K562 (cell line): ENCODE measurements around the gene ZCCHC14. TPM values are rescaled to one million over a fixed set of nuclear protein-coding genes. Genes with fewer than 3 reads are reported as not detected.
A peak's percentile ranks its signal among the peaks of the same experiment; 100 is the strongest.

Experiments
- ATAC-seq: fragments of 200-7000 bp; cut with Tn5 transposase; 3 replicates; pipeline ENCODE4 v1.9.1; 2020; ENCODE audit warnings: moderate library complexity
- BruUV-seq: library from RNA; stranded (reverse); fragments of 400-500 nt; replicated peaks from 2 replicates; lab custom pipeline; 2021; lab: Mats Ljungman, UMichigan
- CTCF ChIA-PET: fragments of 300-600 bp; formaldehyde crosslinking; extraction: SDS; loops from one replicate; lab custom pipeline; 2021; ENCODE audit warnings: low intra/inter-chr PET ratio; lab: Yijun Ruan, JAX
- POLR2A ChIA-PET: fragments of 300-600, 350-650 bp; sonication (Branson Sonifier 250); formaldehyde crosslinking; extraction: SDS; loops from one replicate; lab custom pipeline; 2021; ENCODE audit warnings: antibody characterized with exemption, inconsistent platforms; lab: Yijun Ruan, JAX
- DNase-seq, 4 experiments: peaks; one replicate each; pipeline versions ENCODE4 v3.0.0 to v3.0.0-alpha.2; 2011 to 2018; ENCODE audit warnings: low spot score in 3 of 4, mixed read lengths in 3 of 4; ENCODE audit errors: extremely low read depth in 1 of 4
- FAIRE-seq: peaks from 2 replicates; lab custom pipeline; 2011; peaks lifted over from hg19 to GRCh38; lab: Jason Lieb, UNC
- H2AFZ ChIP-seq: 2 replicates; pipeline ENCODE4 v1.6.0; 2011; ENCODE audit warnings: low read depth, low read length, control low read depth, inconsistent platforms
- H3K27ac ChIP-seq: fragments of 200-600 bp; 3 replicates; pipeline ENCODE4 v1.8.0; 2011; ENCODE audit warnings: low read depth, mild to moderate bottlenecking, control low read depth, inconsistent platforms, low read length, moderate library complexity, mixed read lengths; ENCODE audit errors: extremely low read depth
- H3K27me3 ChIP-seq, 2 experiments: fragments of 300-600 bp in 1 of 2; 2 replicates in 1 of 2; 3 replicates in 1 of 2; pipeline versions ENCODE4 v1.6.0 to v1.8.0; 2011; ENCODE audit warnings: inconsistent platforms in 2 of 2, low read length in 2 of 2, mild to moderate bottlenecking in 1 of 2, mixed read lengths in 1 of 2, moderate library complexity in 1 of 2; ENCODE audit not compliant: control insufficient read depth in 2 of 2, insufficient read depth in 2 of 2
- H3K36me3 ChIP-seq: fragments of 300-600 bp; 3 replicates; pipeline ENCODE4 v1.8.0; 2011; ENCODE audit warnings: mild to moderate bottlenecking, low read length, inconsistent platforms; ENCODE audit not compliant: control insufficient read depth, insufficient read depth
- H3K4me1 ChIP-seq, 2 experiments: fragments of 200-600 bp in 1 of 2; replicated peaks in 1 of 2; 2 replicates in 1 of 2; 3 replicates in 1 of 2; pipeline versions ENCODE4 v1.5.1 to v1.8.0; 2011; ENCODE audit warnings: inconsistent platforms in 2 of 2, low read length in 2 of 2, mild to moderate bottlenecking in 1 of 2, mixed read lengths in 1 of 2, moderate library complexity in 1 of 2; ENCODE audit not compliant: control insufficient read depth in 2 of 2, insufficient read depth in 2 of 2
- H3K4me2 ChIP-seq: 2 replicates; pipeline ENCODE4 v1.6.1; 2011; ENCODE audit warnings: low read length, control low read depth, inconsistent platforms, mixed read lengths; ENCODE audit not compliant: insufficient read depth
- H3K4me3 ChIP-seq: fragments of 200-600 bp; sonication (generic), shearing (Covaris generic); 2 replicates; pipeline ENCODE4 v1.5.1; 2016; ENCODE audit warnings: control low read depth, inconsistent platforms
- H3K79me2 ChIP-seq: fragments of 200-600 bp; 3 replicates; pipeline ENCODE4 v1.8.0; 2011; ENCODE audit warnings: low read length, inconsistent platforms; ENCODE audit not compliant: control insufficient read depth, insufficient read depth
- H3K9ac ChIP-seq, 2 experiments: 2 replicates each; pipeline versions ENCODE4 v1.6.0 to v1.6.1; 2011; ENCODE audit warnings: low read depth in 2 of 2, low read length in 2 of 2, control low read depth in 1 of 2, inconsistent platforms in 1 of 2, mild to moderate bottlenecking in 1 of 2, mixed read lengths in 1 of 2; ENCODE audit not compliant: insufficient read depth in 1 of 2
- H3K9me1 ChIP-seq: one replicate; pipeline ENCODE4 v1.6.0; 2011; ENCODE audit warnings: inconsistent platforms, mild to moderate bottlenecking, low read length, moderate library complexity; ENCODE audit not compliant: control insufficient read depth, insufficient read depth
- H3K9me3 ChIP-seq: replicated peaks from 2 replicates; pipeline ENCODE4 v1.5.1; 2011; ENCODE audit warnings: low read depth, low read length, inconsistent platforms; ENCODE audit not compliant: control insufficient read depth, insufficient read depth
- H4K20me1 ChIP-seq: replicated peaks from 2 replicates; pipeline ENCODE4 v1.6.1; 2011; ENCODE audit warnings: low read length, inconsistent platforms, mixed read lengths; ENCODE audit not compliant: control insufficient read depth, insufficient read depth
- E2F6 ChIP-seq, 2 experiments: IDR thresholded peaks; 2 replicates each; pipeline ENCODE4 v1.6.1; 2011; ENCODE audit warnings: borderline replicate concordance in 1 of 2, control low read depth in 1 of 2, low read depth in 1 of 2, low read length in 1 of 2, mild to moderate bottlenecking in 1 of 2, mixed read lengths in 1 of 2, moderate library complexity in 1 of 2; ENCODE audit not compliant: insufficient read depth in 1 of 2, insufficient read length in 1 of 2, poor library complexity in 1 of 2, severe bottlenecking in 1 of 2; ENCODE audit errors: extremely low read depth in 1 of 2
- EP400 ChIP-seq: fragments of 450-650 bp; IDR thresholded peaks from 2 replicates; pipeline ENCODE4 v1.6.1; 2017; ENCODE audit warnings: antibody characterized with exemption, mild to moderate bottlenecking, moderate library complexity
- IRF2 ChIP-seq: sonication (generic); formaldehyde crosslinking; IDR thresholded peaks from 2 replicates; pipeline ENCODE4 v1.8.1; 2022; ENCODE audit warnings: mild to moderate bottlenecking, missing genetic modification reagents
- MLLT1 ChIP-seq, 2 experiments: fragments of 450-650 bp; IDR thresholded peaks; 2 replicates each; pipeline ENCODE4 v1.6.1; 2016
- POLR2G ChIP-seq: fragments of 200-400 bp; formaldehyde crosslinking; IDR thresholded peaks from 2 replicates; pipeline ENCODE4 v1.6.1; 2017; ENCODE audit warnings: low read depth, mild to moderate bottlenecking, antibody characterized with exemption, low read length, moderate library complexity
- RBFOX2 ChIP-seq: fragments of 200-400 bp; formaldehyde crosslinking; IDR thresholded peaks from 2 replicates; pipeline ENCODE4 v1.6.1; 2017; ENCODE audit warnings: low read depth, mild to moderate bottlenecking, low read length, moderate library complexity
- ZBTB33 ChIP-seq: sonication (generic); formaldehyde crosslinking; IDR thresholded peaks from 2 replicates; pipeline ENCODE4 v1.8.1; 2023; ENCODE audit warnings: mild to moderate bottlenecking, missing genetic modification reagents
- ZC3H4 ChIP-seq: sonication (generic); formaldehyde crosslinking; IDR thresholded peaks from 2 replicates; pipeline ENCODE4 v1.9.0; 2021; ENCODE audit warnings: missing genetic modification reagents, borderline replicate concordance
- ZFX ChIP-seq: sonication (generic); formaldehyde crosslinking; IDR thresholded peaks from 2 replicates; pipeline ENCODE4 v1.8.0; 2022; ENCODE audit warnings: mild to moderate bottlenecking, missing genetic modification reagents, moderate library complexity
- ZNF592 ChIP-seq: fragments of 450-650 bp; IDR thresholded peaks from 2 replicates; pipeline ENCODE4 v1.6.1; 2017; ENCODE audit warnings: antibody characterized with exemption, mild to moderate bottlenecking
- WGBS: fragments of 100-300 bp; shearing (Covaris generic); methylation state at CpG from one replicate; pipeline ENCODE4 v1.1.6; 2016; ENCODE audit warnings: low coverage, mixed read lengths; ENCODE audit not compliant: insufficient coverage; ENCODE audit errors: missing lambda C conversion rate; 5-methylcytosine and 5-hydroxymethylcytosine counted together
- in situ Hi-C: fragments of 300-500 bp; cut with MboI; formaldehyde crosslinking; loops from 4 replicates; pipeline ENCODE4 v1.15.0; 2018; ENCODE audit warnings: inconsistent platforms, mixed read lengths
- intact Hi-C: fragments of 100-400 bp; cut with micrococcal nuclease; formaldehyde crosslinking; loops from 2 replicates; pipeline ENCODE4 v1.14.2; 2022
- polyA plus RNA-seq, 8 experiments: library from polyadenylated mRNA; depleted of rRNA in 4 of 8; stranded (reverse) in 5 of 8; unstranded in 3 of 8; fragments of >200 nt; fragmentation: Nextera tagmentation in 2 of 8; fragmentation: Illumina TruSeq in 1 of 8; extraction: Ambion mirVana in 2 of 8; extraction: Trizol in 1 of 8; gene quantifications; 2 replicates each; pipeline versions ENCODE4 v1.2.1 to v1.2.3, GENCODE V29; 2011 to 2014; ENCODE audit warnings: inconsistent platforms in 1 of 8, missing spikeins in 1 of 8
- total RNA-seq, 7 experiments: library from RNA; depleted of rRNA in 6 of 7; stranded (reverse); fragments of >200 nt in 6 of 7; fragmentation: Illumina TruSeq in 2 of 7; extraction: Trizol in 2 of 7; gene quantifications; 2 replicates each; pipeline versions ENCODE4 v1.2.1 to v1.2.3, GENCODE V29; 2011 to 2021; ENCODE audit warnings: low replicate concordance in 1 of 7

The ZCCHC14 gene
- total and polyA plus RNA-seq, 9 of the 15 experiments (the other 6 are each of a cell fraction or from before 2014, with no cell fraction given): 1.5 to 12.4 (median 2.9) TPM

DNA sequence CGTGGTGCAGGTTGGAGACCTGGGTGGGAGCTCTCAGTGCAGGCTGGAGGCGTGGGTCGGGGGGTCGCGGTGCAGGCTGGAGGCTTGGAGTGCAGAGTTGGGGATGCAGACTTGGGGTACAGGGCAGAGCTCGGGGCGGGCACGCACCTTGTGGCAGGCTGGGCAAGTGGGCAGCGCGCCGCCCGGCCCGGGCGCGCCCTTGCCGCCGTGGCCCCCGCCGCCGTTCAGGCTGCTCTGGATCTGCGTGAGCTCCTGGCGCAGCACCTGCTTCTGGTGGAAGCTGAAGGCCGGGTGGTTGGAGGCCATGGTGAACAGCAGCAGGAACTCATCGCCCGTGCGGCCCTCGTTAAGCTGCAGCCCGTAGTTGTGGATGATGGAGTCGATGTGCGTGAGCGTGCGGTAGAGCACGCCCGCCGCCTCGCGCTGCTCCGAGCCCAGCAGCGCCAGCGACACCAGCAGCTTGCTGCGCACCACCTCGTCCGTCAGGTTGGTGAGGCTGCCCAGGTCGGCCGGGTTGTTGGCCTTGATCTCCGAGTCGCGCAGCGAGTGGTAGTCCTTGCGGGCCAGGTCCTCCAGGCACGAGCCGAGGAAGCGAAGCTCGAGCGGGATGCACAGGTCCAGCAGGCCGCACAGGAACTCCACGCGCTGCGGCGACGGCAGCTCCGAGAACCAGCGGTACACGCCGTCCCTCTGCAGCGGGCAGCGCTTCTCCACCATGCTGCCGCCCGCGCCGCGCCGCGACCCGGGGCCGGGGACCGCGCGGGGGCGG lies 1.1 kb downstream of the ZCCHC14 start:
- Histone ChIP-seq H2AFZ (no peak overlapping the region), H4K20me1 (peaks cover 27% of the 10 kb centered on the region), H3K79me2 (peaks cover 29% of the 10 kb centered on the region), H3K36me3 (0 out of 3 replicates have a peak, but pooled peaks cover 3% of the 10 kb centered on the region), H3K4me2 (peak overlapping the region; percentile 25; the same call in 1 of the 2 replicates), H3K4me1 (peaks cover 14 to 34% of the 10 kb centered on the region in 2 experiments; a peak in 4 of 5 replicates), H3K9ac (peak overlapping the region in 1 of 2 experiments; percentile 79; a peak in 2 of 4 replicates), H3K9me1 (peaks cover 6% of the 10 kb centered on the region), H3K27ac (no peak overlapping the region), H3K27me3 (no peaks in the 10 kb centered on the region; a peak in 1 of 5 replicates), H3K4me3 (peak overlapping the region; percentile 24; the same call in 1 of the 2 replicates), H3K9me3 (no peaks in the 10 kb centered on the region)
- intact Hi-C loops (loop anchor here (2.0 to 5.0 kb wide), 2 partner anchors 27 to 99 kb away; partner anchors contain the start of gene MAP1LC3B), in situ Hi-C loops (no loop called here)
- no peak for FAIRE-seq
- CTCF ChIA-PET: no interaction called here
- peak in 1 of 4 experiments; percentile 37 for DNase-seq
- TF ChIP-seq ZFX (peak; percentile 37; the same call in 1 of the 2 replicates), IRF2 (CRISPR knock-in tag) (no peak), E2F6 (IDR thresholded peaks at IDR 0.05; ENCODE audit: borderline replicate concordance in 1 of 2, extremely low read depth in 1 of 2, insufficient read depth in 1 of 2, insufficient read length in 1 of 2, low read depth in 1 of 2, low read length in 1 of 2, poor library complexity in 1 of 2, severe bottlenecking in 1 of 2) (peak; percentile 20 to 62), ZC3H4 (CRISPR knock-in tag) (peak; percentile 46; the same call in 1 of the 2 replicates), EP400 (no peak), RBFOX2 (0 out of 2 replicates have a peak, but pooled peaks have one; percentile 48), POLR2G (0 out of 2 replicates have a peak, but pooled peaks have one; percentile 0), ZNF592 (no peak), MLLT1 (IDR thresholded peaks at IDR 0.05) (peak in 1 of 2 experiments; percentile 18; a peak in 1 of 4 replicates), ZBTB33 (CRISPR knock-in tag) (peak; percentile 49; the same call in 1 of the 2 replicates)
- WGBS: 46% methylated on average over 39 of the region's 80 CpGs
- POLR2A ChIA-PET: interaction anchor here (0.6 to 1.7 kb wide), 2 partner anchors 27 to 69 kb away, joined by 3 read pairs; no protein-coding TSS in a partner anchor
- no peak for ATAC-seq
- no TSS peak for BruUV-seq
